ES-I3 (cell line): ENCODE results near the gene ST7.

Experiments used
- H3K36me3 ChIP-seq: 2 replicates; pipeline ENCODE4 v1.6.1; 2013; ENCODE audit warnings: mild to moderate bottlenecking, low read length, control low read depth, moderate library complexity; ENCODE audit not compliant: insufficient read depth
- H3K4me1 ChIP-seq: 2 replicates; pipeline ENCODE4 v1.6.1; 2013; ENCODE audit warnings: mild to moderate bottlenecking, control low read depth, low read length; ENCODE audit not compliant: insufficient read depth
- H3K9ac ChIP-seq: 2 replicates; pipeline ENCODE4 v1.6.1; 2013; ENCODE audit warnings: low read depth, mild to moderate bottlenecking, low read length, moderate library complexity
- H3K9me3 ChIP-seq: 2 replicates; pipeline ENCODE4 v1.6.1; 2013; ENCODE audit warnings: mild to moderate bottlenecking, low read length, moderate library complexity; ENCODE audit not compliant: control insufficient read depth, insufficient read depth

The ST7 gene

GRCh38 chr7:117250801-117251200 lies 297.5 kb downstream of the ST7 start:
- Histone ChIP-seq H3K9ac (no peak overlapping the region), H3K9me3 (no peaks in the 10 kb centered on the region; the same call in 1 of the 2 replicates), H3K36me3 (no peaks in the 10 kb centered on the region), H3K4me1 (no peaks in the 10 kb centered on the region)

GRCh38 chr7:117251687-117252086 lies 298.4 kb downstream of the ST7 start:
- no peaks in the 10 kb centered on the region for H3K4me1 ChIP-seq
- no peaks in the 10 kb centered on the region for H3K36me3 ChIP-seq
- no peak overlapping the region for H3K9ac ChIP-seq
- no peaks in the 10 kb centered on the region for H3K9me3 ChIP-seq

- Histone ChIP-seq H3K9me3 (no peaks in the 10 kb centered on the region), H3K36me3 (no peaks in the 10 kb centered on the region), H3K4me1 (no peaks in the 10 kb centered on the region), H3K9ac (no peak overlapping the region)
Measured at GRCh38 chr7:117259615-117260014, 306.3 kb downstream of the ST7 start.

- no peak overlapping the region for H3K9ac ChIP-seq
- H3K36me3 ChIP-seq, result no peaks in the 10 kb centered on the region
- H3K9me3 ChIP-seq, result no peaks in the 10 kb centered on the region
- H3K4me1 ChIP-seq, result no peaks in the 10 kb centered on the region
Measured at GRCh38 chr7:117262546-117262945, 309.2 kb downstream of the ST7 start.

- Histone ChIP-seq H3K9me3 (no peaks in the 10 kb centered on the region), H3K9ac (no peak overlapping the region), H3K36me3 (no peaks in the 10 kb centered on the region), H3K4me1 (no peaks in the 10 kb centered on the region)
Measured at GRCh38 chr7:117264716-117265115, 311.4 kb downstream of the ST7 start.

- Histone ChIP-seq H3K9ac (no peak overlapping the region), H3K36me3 (no peaks in the 10 kb centered on the region), H3K9me3 (no peaks in the 10 kb centered on the region), H3K4me1 (no peaks in the 10 kb centered on the region)
Measured at GRCh38 chr7:117269417-117269816, 316.1 kb downstream of the ST7 start.

GRCh38 chr7:117269886-117270285 lies 316.6 kb downstream of the ST7 start:
- Histone ChIP-seq H3K4me1 (no peaks in the 10 kb centered on the region), H3K36me3 (no peaks in the 10 kb centered on the region), H3K9me3 (no peaks in the 10 kb centered on the region), H3K9ac (no peak overlapping the region)

- Histone ChIP-seq H3K9me3 (no peaks in the 10 kb centered on the region), H3K9ac (no peak overlapping the region), H3K36me3 (no peaks in the 10 kb centered on the region), H3K4me1 (no peaks in the 10 kb centered on the region)
Measured at GRCh38 chr7:117270371-117270770, 317.1 kb downstream of the ST7 start.

GRCh38 chr7:117271566-117271965 lies 318.3 kb downstream of the ST7 start:
- Histone ChIP-seq H3K9me3 (no peaks in the 10 kb centered on the region), H3K4me1 (no peaks in the 10 kb centered on the region), H3K36me3 (no peaks in the 10 kb centered on the region), H3K9ac (no peak overlapping the region)

- no peaks in the 10 kb centered on the region for H3K4me1 ChIP-seq
- no peaks in the 10 kb centered on the region for H3K36me3 ChIP-seq
- no peaks in the 10 kb centered on the region for H3K9me3 ChIP-seq
- no peak overlapping the region for H3K9ac ChIP-seq
Measured at GRCh38 chr7:117272017-117272759, 318.9 kb downstream of the ST7 start.

GRCh38 chr7:117273325-117273724 lies 320.0 kb downstream of the ST7 start:
- H3K9me3 ChIP-seq, result no peaks in the 10 kb centered on the region
- H3K4me1 ChIP-seq, result no peaks in the 10 kb centered on the region
- H3K9ac ChIP-seq, result no peak overlapping the region
- H3K36me3 ChIP-seq, result no peaks in the 10 kb centered on the region

GRCh38 chr7:117273814-117274225 lies 320.5 kb downstream of the ST7 start:
- Histone ChIP-seq H3K9ac (no peak overlapping the region), H3K36me3 (no peaks in the 10 kb centered on the region), H3K4me1 (no peaks in the 10 kb centered on the region), H3K9me3 (no peaks in the 10 kb centered on the region)

GRCh38 chr7:117274951-117275350 lies 321.6 kb downstream of the ST7 start:
- H3K9me3 ChIP-seq, result no peaks in the 10 kb centered on the region
- H3K4me1 ChIP-seq, result no peaks in the 10 kb centered on the region
- no peaks in the 10 kb centered on the region for H3K36me3 ChIP-seq
- H3K9ac ChIP-seq, result no peak overlapping the region

GRCh38 chr7:117277576-117277975 lies 324.3 kb downstream of the ST7 start:
- no peaks in the 10 kb centered on the region for H3K4me1 ChIP-seq

GRCh38 chr7:117278040-117278439 lies 324.7 kb downstream of the ST7 start:
- Histone ChIP-seq H3K9ac (no peak overlapping the region), H3K36me3 (no peaks in the 10 kb centered on the region), H3K4me1 (no peaks in the 10 kb centered on the region), H3K9me3 (no peaks in the 10 kb centered on the region)

More at GRCh38 chr7:117277576-117277975, 324.3 kb downstream of the ST7 start:
- Histone ChIP-seq H3K36me3 (no peaks in the 10 kb centered on the region), H3K9me3 (no peaks in the 10 kb centered on the region), H3K9ac (no peak overlapping the region)
